IMR-90 (cell line): ENCODE measurements around the gene PDYN. TPM values are rescaled to one million over a fixed set of nuclear protein-coding genes. Genes with fewer than 3 reads are reported as not detected.

Source experiments
- ATAC-seq: fragments of 200-7000 bp; cut with Tn5 transposase; 2 replicates; pipeline ENCODE4 v1.9.1; 2020; ENCODE audit warnings: low read depth, mild to moderate bottlenecking, moderate library complexity
- BruUV-seq: library from RNA; stranded (reverse); fragments of 400-500 nt; replicated peaks from 2 replicates; lab custom pipeline; 2021; lab: Mats Ljungman, UMichigan
- CTCF ChIA-PET: fragments of 300-600 bp; formaldehyde crosslinking; extraction: SDS; loops from one replicate; lab custom pipeline; 2021; ENCODE audit warnings: antibody characterized with exemption; lab: Yijun Ruan, JAX
- POLR2A ChIA-PET: fragments of 300-600 bp; sonication (Branson Sonifier 250); formaldehyde crosslinking; loops from one replicate; lab custom pipeline; 2022; ENCODE audit warnings: antibody characterized with exemption; ENCODE audit not compliant: unreplicated experiment; lab: Charles Lee
- DNase-seq: peaks from one replicate; pipeline ENCODE4 v3.0.0; 2013
- H2AFZ ChIP-seq: replicated peaks from 2 replicates; pipeline ENCODE3; 2013; ENCODE audit warnings: low read length, mild to moderate bottlenecking; ENCODE audit not compliant: poor library complexity
- H2AK5ac ChIP-seq: 2 replicates; pipeline ENCODE4 v1.6.1; 2013; ENCODE audit warnings: low read depth, low read length, inconsistent platforms
- H2AK9ac ChIP-seq: replicated peaks from 2 replicates; pipeline ENCODE3; 2013; ENCODE audit warnings: mild to moderate bottlenecking, low read depth, low read length, moderate library complexity; ENCODE audit not compliant: poor library complexity
- H2BK120ac ChIP-seq: 2 replicates; pipeline ENCODE4 v1.6.1; 2013; ENCODE audit warnings: low read depth, low read length, inconsistent platforms
- H2BK15ac ChIP-seq: 3 replicates; pipeline ENCODE4 v1.6.1; 2013; ENCODE audit warnings: low read depth, low read length, inconsistent platforms
- H2BK20ac ChIP-seq: 2 replicates; pipeline ENCODE4 v1.6.1; 2013; ENCODE audit warnings: low read depth, mild to moderate bottlenecking, inconsistent platforms, low read length, moderate library complexity
- H2BK5ac ChIP-seq: 2 replicates; pipeline ENCODE4 v1.6.1; 2013; ENCODE audit warnings: mild to moderate bottlenecking, low read depth, low read length, inconsistent platforms; ENCODE audit not compliant: poor library complexity, severe bottlenecking
- H3K14ac ChIP-seq: replicated peaks from 2 replicates; pipeline ENCODE4 v1.6.1; 2013; ENCODE audit warnings: low read depth, low read length, inconsistent platforms
- H3K18ac ChIP-seq: 2 replicates; pipeline ENCODE4 v1.6.1; 2013; ENCODE audit warnings: low read depth, low read length, control low read depth
- H3K23ac ChIP-seq: 2 replicates; pipeline ENCODE4 v1.6.1; 2013; ENCODE audit warnings: low read depth, low read length, inconsistent platforms
- H3K27ac ChIP-seq: 2 replicates; pipeline ENCODE4 v1.5.1; 2013; ENCODE audit warnings: mild to moderate bottlenecking, control low read depth, low read length; ENCODE audit not compliant: insufficient read depth
- H3K27me3 ChIP-seq: 2 replicates; pipeline ENCODE4 v1.6.1; 2013; ENCODE audit warnings: low read length; ENCODE audit not compliant: control insufficient read depth, insufficient read depth
- H3K36me3 ChIP-seq: 2 replicates; pipeline ENCODE4 v1.6.1; 2013; ENCODE audit warnings: low read length, mixed read lengths; ENCODE audit not compliant: control insufficient read depth, insufficient read depth
- H3K4ac ChIP-seq: 2 replicates; pipeline ENCODE4 v1.6.1; 2013; ENCODE audit warnings: low read depth, low read length, inconsistent platforms
- H3K4me1 ChIP-seq: 2 replicates; pipeline ENCODE4 v1.6.1; 2013; ENCODE audit warnings: low read length, mixed read lengths; ENCODE audit not compliant: control insufficient read depth, insufficient read depth
- H3K4me2 ChIP-seq: 2 replicates; pipeline ENCODE4 v1.6.1; 2013; ENCODE audit warnings: low read depth, mild to moderate bottlenecking, control low read depth, low read length, moderate library complexity
- H3K4me3 ChIP-seq: 2 replicates; pipeline ENCODE4 v1.5.1; 2013; ENCODE audit warnings: low read depth, mild to moderate bottlenecking, control low read depth, low read length, moderate library complexity; ENCODE audit not compliant: insufficient read depth
- H3K56ac ChIP-seq: 2 replicates; pipeline ENCODE4 v1.6.1; 2013; ENCODE audit warnings: low read length, inconsistent platforms; ENCODE audit not compliant: insufficient read depth; ENCODE audit errors: extremely low read depth
- H3K79me1 ChIP-seq, 2 experiments: 2 replicates each; pipeline ENCODE4 v1.6.1; 2013; ENCODE audit warnings: low read length in 2 of 2, inconsistent platforms in 1 of 2, low read depth in 1 of 2
- H3K9ac ChIP-seq: 2 replicates; pipeline ENCODE4 v1.6.1; 2013; ENCODE audit warnings: low read depth, low read length, control low read depth
- H3K9me1 ChIP-seq: 2 replicates; pipeline ENCODE4 v1.6.1; 2013; ENCODE audit warnings: low read length, inconsistent platforms; ENCODE audit not compliant: insufficient read depth
- H3K9me3 ChIP-seq: 2 replicates; pipeline ENCODE4 v1.6.1; 2013; ENCODE audit warnings: low read length; ENCODE audit not compliant: control insufficient read depth, insufficient read depth
- H4K20me1 ChIP-seq: 2 replicates; pipeline ENCODE4 v1.6.1; 2013; ENCODE audit warnings: low read length, inconsistent platforms; ENCODE audit not compliant: insufficient read depth
- H4K5ac ChIP-seq: 2 replicates; pipeline ENCODE4 v1.6.1; 2013; ENCODE audit warnings: mild to moderate bottlenecking, low read depth, low read length, control low read depth
- H4K8ac ChIP-seq, 2 experiments: 2 replicates each; pipeline ENCODE4 v1.6.1; 2013; ENCODE audit warnings: low read depth in 2 of 2, low read length in 2 of 2, control low read depth in 1 of 2, inconsistent platforms in 1 of 2
- H4K91ac ChIP-seq: 2 replicates; pipeline ENCODE4 v1.6.1; 2013; ENCODE audit warnings: low read depth, low read length, inconsistent platforms; ENCODE audit not compliant: insufficient read depth
- CTCF ChIP-seq: conservative IDR thresholded peaks from 2 replicates; pipeline ENCODE4 v1.5.1; 2012; ENCODE audit warnings: mild to moderate bottlenecking, low read depth, low read length, improper control_type of control experiment
- ELK1 ChIP-seq: fragments of 150-350 bp; IDR thresholded peaks from 2 replicates; pipeline ENCODE4 v1.6.1; 2016; ENCODE audit warnings: low read depth, mild to moderate bottlenecking, low read length, moderate library complexity, borderline replicate concordance
- FOS ChIP-seq: fragments of 150-350 bp; IDR thresholded peaks from 2 replicates; pipeline ENCODE4 v1.6.1; 2016; ENCODE audit warnings: low read depth, low read length
- MAZ ChIP-seq: IDR thresholded peaks from 2 replicates; pipeline ENCODE4 v1.6.1; 2012; ENCODE audit warnings: low read depth, mild to moderate bottlenecking, low read length, improper control_type of control experiment, moderate library complexity, borderline replicate concordance
- NFE2L2 ChIP-seq: fragments of 150-350 bp; IDR thresholded peaks from 2 replicates; pipeline ENCODE4 v1.6.1; 2016; ENCODE audit warnings: low read depth, mild to moderate bottlenecking, low read length
- POLR2A ChIP-seq: IDR thresholded peaks from 2 replicates; pipeline ENCODE4 v1.6.1; 2012; ENCODE audit warnings: mild to moderate bottlenecking, low read depth, low read length
- RAD21 ChIP-seq: IDR thresholded peaks from 2 replicates; pipeline ENCODE4 v1.6.1; 2012; ENCODE audit warnings: low read length, improper control_type of control experiment
- RCOR1 ChIP-seq: IDR thresholded peaks from 2 replicates; pipeline ENCODE4 v1.6.1; 2012; ENCODE audit warnings: mild to moderate bottlenecking, low read length, improper control_type of control experiment; ENCODE audit not compliant: insufficient replicate concordance
- WGBS, 2 experiments: methylation state at CpG; one replicate each; pipeline versions ENCODE4 v1.1.5 to v1.1.7; 2013; ENCODE audit warnings: missing lambda C conversion rate in 2 of 2; ENCODE audit not compliant: insufficient read length in 1 of 2; ENCODE audit errors: extremely low coverage in 2 of 2; 5-methylcytosine and 5-hydroxymethylcytosine counted together
- dilution Hi-C: fragments of 300-500 bp; cut with HindIII; formaldehyde crosslinking; loops from one replicate; pipeline ENCODE4 v1.14.3; 2018; ENCODE audit warnings: low sequenced_read_pairs; ENCODE audit not compliant: unreplicated experiment
- in situ Hi-C: fragments of 300-500 bp; cut with MboI; formaldehyde crosslinking; loops from 3 replicates; pipeline ENCODE4 v1.14.3; 2019; ENCODE audit warnings: low sequenced_read_pairs, inconsistent platforms, mixed read lengths
- intact Hi-C: fragments of 100-400 bp; cut with micrococcal nuclease; formaldehyde crosslinking; loops from 2 replicates; pipeline ENCODE4 v1.10.0; 2022
- polyA plus RNA-seq, 3 experiments: library from polyadenylated mRNA; depleted of rRNA; stranded (reverse); fragments of >200 nt; gene quantifications; 2 replicates each; pipeline ENCODE4 v1.2.3, GENCODE V29; 2012; ENCODE audit warnings: low replicate concordance in 1 of 3
- total RNA-seq: library from RNA; depleted of rRNA; stranded (reverse); fragments of >200 nt; gene quantifications from 2 replicates; pipeline ENCODE4 v1.2.3, GENCODE V29; 2012

Gene PDYN
- total and polyA plus RNA-seq, 2 of the 4 experiments (the other 2 are of a cell fraction): not detected

GRCh38 chr20:2038161-2038560, 44.3 kb upstream of the PDYN start:
- DNase-seq (no peak), ATAC-seq (no peak)
- Histone ChIP-seq H2AK9ac (no peak overlapping the region), H2AK5ac (no peak overlapping the region), H3K9me1 (no peaks in the 10 kb centered on the region), H3K18ac (no peak overlapping the region), H3K23ac (no peak overlapping the region), H4K8ac (no peak overlapping the region), H3K9me3 (no peaks in the 10 kb centered on the region), H2BK20ac (no peak overlapping the region), H4K91ac (no peak overlapping the region), H2BK120ac (no peak overlapping the region), H3K9ac (no peak overlapping the region), H3K4me2 (no peak overlapping the region), H3K79me1 (no peaks in the 10 kb centered on the region), H3K4me3 (no peak overlapping the region), H2AFZ (no peak overlapping the region), H3K27me3 (peaks cover 5% of the 10 kb centered on the region), H3K36me3 (no peaks in the 10 kb centered on the region), H4K5ac (no peak overlapping the region), H2BK15ac (no peak overlapping the region), H3K27ac (no peak overlapping the region), H3K14ac (no peak overlapping the region), H3K4me1 (no peaks in the 10 kb centered on the region), H4K20me1 (no peaks in the 10 kb centered on the region), H3K56ac (no peak overlapping the region), H2BK5ac (no peak overlapping the region), H3K4ac (no peak overlapping the region)
- TF ChIP-seq POLR2A (no peak), RCOR1 (no peak), RAD21 (no peak), NFE2L2 (no peak), ELK1 (no peak), CTCF (no peak), FOS (no peak), MAZ (no peak)
- dilution Hi-C loops: no loop called here
- WGBS, 2 experiments: 0% methylated on average over 1 of the region's 3 CpGs; no CpG with 5 or more reads in 1 of the 2 experiments
- POLR2A ChIA-PET: no interaction called here
- in situ Hi-C loops: no loop called here
- intact Hi-C loops: no loop called here
- BruUV-seq: no TSS peak
- CTCF ChIA-PET: interaction anchor here (0.7 kb wide), 1 partner anchor 8 kb away, joined by 3 read pairs; no protein-coding TSS in a partner anchor
